Left forelimb (tissue), 1 donor: ENCODE results near the gene COX8A.
"Not testable (repeated sequence)": the region's sequence is repeated elsewhere in the genome, so short reads cannot be mapped to it uniquely, and the experiment has no call there.

Source experiments
- DNase-seq: peaks from one replicate; pipeline ENCODE4 v3.0.0-alpha.2; 2018; ENCODE audit warnings: low spot score

The COX8A gene

GRCh38 chr11:63974259-63975143 lies at the start of gene COX8A:
Gene COX8A, plus strand, starts transcription at chr11:63974620. Its CDS starts 61 bp downstream, at chr11:63974681.
- peak; percentile 96 for DNase-seq

- DNase-seq = no peak
Measured at GRCh38 chr11:63929616-63930015, 44.8 kb upstream of the COX8A start.

- no peak for DNase-seq
Measured at GRCh38 chr11:63931045-63931444, 43.4 kb upstream of the COX8A start.

- DNase-seq = no peak
Measured at GRCh38 chr11:63931876-63932275, 42.5 kb upstream of the COX8A start.

GRCh38 chr11:63933459-63933858 lies 41.0 kb upstream of the COX8A start:
- DNase-seq = no peak

GRCh38 chr11:63937713-63938478 lies 36.5 kb upstream of the COX8A start:
- DNase-seq = no peak

- DNase-seq = peak; percentile 93
Measured at GRCh38 chr11:63938479-63939396, 35.7 kb upstream of the COX8A start, which contains the start of gene NAA40. Gene NAA40, plus strand, starts transcription at chr11:63939002. Its CDS starts 95 bp downstream, at chr11:63939097.

- DNase-seq = no peak
Measured at GRCh38 chr11:63939397-63939891, 35.0 kb upstream of the COX8A start.

GRCh38 chr11:63940786-63941185 lies 33.6 kb upstream of the COX8A start:
- no peak for DNase-seq

GRCh38 chr11:63941901-63942300 lies 32.5 kb upstream of the COX8A start:
- no peak for DNase-seq

- no peak for DNase-seq
Measured at GRCh38 chr11:63942803-63943202, 31.6 kb upstream of the COX8A start.

GRCh38 chr11:63944987-63945386 lies 29.4 kb upstream of the COX8A start:
- no peak for DNase-seq

- DNase-seq = peak; percentile 77
Measured at GRCh38 chr11:63945477-63946163, 28.8 kb upstream of the COX8A start.

GRCh38 chr11:63951779-63952536 lies 22.5 kb upstream of the COX8A start:
- no peak for DNase-seq

- no peak for DNase-seq
Measured at GRCh38 chr11:63952570-63952969, 21.9 kb upstream of the COX8A start.

GRCh38 chr11:63958008-63958407 lies 16.4 kb upstream of the COX8A start:
- DNase-seq = no peak

GRCh38 chr11:63961608-63962412 lies 12.6 kb upstream of the COX8A start:
- peak; percentile 87 for DNase-seq

- DNase-seq = not testable (repeated sequence)
Measured at GRCh38 chr11:63963895-63964294, 10.5 kb upstream of the COX8A start.

- DNase-seq = no peak
Measured at GRCh38 chr11:63966444-63966843, 8.0 kb upstream of the COX8A start.
